ENCODE data around the gene TEPSIN.
A peak's percentile ranks its signal among the peaks of the same experiment; 100 is the strongest.

TEPSIN gene

GRCh38 chr17:81221371-81221841 lies 17.4 kb downstream of the TEPSIN start:
- DNase-seq (ENCODE audit: low spot score), result no peak

GRCh38 chr17:81219476-81220180 lies 19.2 kb downstream of the TEPSIN start:
- DNase-seq (ENCODE audit: low spot score), result no peak

DNA sequence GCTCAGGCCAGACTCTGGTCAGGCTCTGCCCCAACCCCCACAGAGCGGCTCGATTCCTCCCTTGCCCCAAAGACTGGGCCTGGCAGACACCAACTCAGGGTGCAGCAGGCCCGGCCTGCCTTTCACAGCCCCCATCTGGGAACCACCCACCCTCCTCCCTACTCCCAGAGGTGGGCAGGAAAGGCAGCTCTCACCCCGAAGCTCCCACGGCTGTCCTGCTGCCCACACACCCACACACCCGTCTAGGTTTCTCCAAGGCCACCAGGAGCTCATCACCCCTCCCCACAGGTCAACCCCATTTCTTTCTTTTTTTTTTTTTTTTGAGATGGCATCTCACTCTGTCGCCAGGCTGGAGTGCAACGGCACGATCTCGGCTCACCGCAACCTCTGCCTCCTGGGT lies 19.9 kb downstream of the TEPSIN start:
- no peak for DNase-seq (ENCODE audit: low spot score)

DNA sequence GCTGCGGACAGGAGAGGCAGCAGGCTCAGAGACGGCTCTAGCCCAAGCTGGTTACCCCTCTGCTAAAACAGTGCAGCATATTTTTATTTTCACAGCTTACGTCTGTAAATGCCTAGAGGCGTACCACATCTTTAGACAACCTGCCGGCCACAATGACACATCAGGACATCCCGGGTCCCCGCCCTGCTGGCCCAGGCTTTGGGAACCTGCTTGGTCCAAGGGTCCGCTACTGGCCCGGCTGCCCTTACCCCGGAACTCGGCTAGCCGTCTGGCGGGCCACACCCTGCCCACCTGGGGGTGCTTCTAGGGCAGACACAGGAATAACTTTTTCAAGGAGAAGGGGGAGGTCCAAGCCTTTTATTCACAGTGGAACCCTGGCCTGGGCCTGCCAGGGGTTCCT lies 20.4 kb downstream of the TEPSIN start:
- DNase-seq (ENCODE audit: low spot score), result no peak

DNA sequence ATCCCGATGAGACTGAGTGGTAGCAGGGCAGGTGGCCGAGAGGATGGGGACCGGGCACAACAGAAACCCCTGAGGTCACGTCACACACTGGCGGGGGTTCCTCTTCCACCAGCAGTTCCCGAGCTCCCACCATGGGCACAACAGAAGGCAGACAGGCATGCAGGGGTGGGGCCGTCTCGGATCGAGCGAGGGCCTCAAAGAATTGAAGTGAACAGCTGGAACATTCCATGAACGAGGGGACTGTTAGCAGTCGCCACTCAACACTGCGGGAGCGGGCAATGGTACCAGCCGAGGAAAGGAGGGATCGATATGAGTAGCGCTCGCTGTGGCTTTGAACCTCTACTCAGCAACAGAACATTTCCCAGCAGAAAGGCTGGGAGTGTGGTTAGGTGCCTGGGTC lies 21.4 kb downstream of the TEPSIN start:
- no peak for DNase-seq (ENCODE audit: low spot score)

GRCh38 chr17:81213978-81214377 lies 24.9 kb downstream of the TEPSIN start:
- DNase-seq (ENCODE audit: low spot score), result no peak

DNA sequence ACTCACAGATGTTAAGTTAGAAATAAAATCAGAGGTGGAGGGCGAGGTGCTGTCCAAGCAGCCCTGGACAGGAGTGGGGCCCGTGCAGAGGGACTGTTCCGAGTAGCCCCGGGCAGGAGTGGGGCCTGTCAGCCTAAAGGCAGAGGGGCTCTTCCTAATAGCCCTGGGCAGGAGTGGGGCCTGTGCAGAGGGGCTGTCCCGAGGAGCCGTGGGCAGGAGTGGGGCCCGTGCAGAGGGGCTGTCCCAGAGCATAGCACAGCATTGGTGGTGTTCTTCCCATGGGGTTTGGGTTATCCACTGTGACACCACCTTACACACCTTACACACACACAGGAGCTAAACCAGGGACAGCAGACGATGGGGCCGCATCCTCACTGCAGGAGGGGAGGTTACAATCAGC lies 26.5 kb downstream of the TEPSIN start:
- no peak for DNase-seq (ENCODE audit: low spot score)

- DNase-seq (ENCODE audit: low spot score), result no peak
These were observed 28.0 kb downstream of the TEPSIN start for GRCh38 chr17:81210868-81211267.

DNA sequence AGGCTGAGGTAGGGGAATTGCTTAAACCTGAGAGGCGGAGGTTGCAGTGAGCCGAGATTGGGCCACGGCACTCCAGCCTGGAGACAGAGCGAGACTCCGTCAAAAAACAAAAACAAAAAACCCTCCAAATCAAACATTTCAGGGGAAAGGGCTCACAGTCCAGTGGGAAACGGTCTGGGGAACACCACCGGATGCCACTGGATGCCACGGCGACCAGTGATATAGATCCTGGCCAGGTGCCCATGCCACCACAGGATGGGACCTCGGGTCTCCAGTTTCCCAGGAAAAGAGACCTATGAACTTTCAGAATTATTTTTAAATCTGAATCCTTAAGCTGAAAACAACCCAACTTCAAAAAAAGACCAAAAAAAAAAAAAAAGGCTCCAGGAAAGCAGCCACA lies 28.4 kb downstream of the TEPSIN start:
- no peak for DNase-seq (ENCODE audit: low spot score)

DNA sequence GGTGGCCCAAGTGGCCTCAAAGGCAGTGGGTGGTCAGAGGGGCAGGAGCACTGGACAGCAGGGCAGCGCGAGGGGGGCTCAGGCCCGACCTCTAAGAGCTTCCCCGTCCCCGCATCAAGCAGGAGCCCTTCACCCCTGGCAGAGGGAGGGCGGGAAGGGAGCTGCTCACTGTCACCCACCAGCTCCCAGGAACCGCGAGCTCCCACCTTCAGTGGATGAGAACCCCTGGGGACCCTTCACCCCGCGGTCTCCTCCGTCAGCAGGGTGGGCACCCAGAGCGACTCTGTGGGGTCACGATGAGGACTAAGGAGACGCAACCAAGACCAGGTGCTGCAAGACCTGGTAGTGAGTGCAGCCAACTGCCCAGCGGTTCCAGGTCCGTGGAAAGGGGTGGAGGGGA lies 29.7 kb downstream of the TEPSIN start:
- no peak for DNase-seq (ENCODE audit: low spot score)

GRCh38 chr17:81208651-81209050 lies 30.2 kb downstream of the TEPSIN start:
- DNase-seq (ENCODE audit: low spot score), result no peak

DNA sequence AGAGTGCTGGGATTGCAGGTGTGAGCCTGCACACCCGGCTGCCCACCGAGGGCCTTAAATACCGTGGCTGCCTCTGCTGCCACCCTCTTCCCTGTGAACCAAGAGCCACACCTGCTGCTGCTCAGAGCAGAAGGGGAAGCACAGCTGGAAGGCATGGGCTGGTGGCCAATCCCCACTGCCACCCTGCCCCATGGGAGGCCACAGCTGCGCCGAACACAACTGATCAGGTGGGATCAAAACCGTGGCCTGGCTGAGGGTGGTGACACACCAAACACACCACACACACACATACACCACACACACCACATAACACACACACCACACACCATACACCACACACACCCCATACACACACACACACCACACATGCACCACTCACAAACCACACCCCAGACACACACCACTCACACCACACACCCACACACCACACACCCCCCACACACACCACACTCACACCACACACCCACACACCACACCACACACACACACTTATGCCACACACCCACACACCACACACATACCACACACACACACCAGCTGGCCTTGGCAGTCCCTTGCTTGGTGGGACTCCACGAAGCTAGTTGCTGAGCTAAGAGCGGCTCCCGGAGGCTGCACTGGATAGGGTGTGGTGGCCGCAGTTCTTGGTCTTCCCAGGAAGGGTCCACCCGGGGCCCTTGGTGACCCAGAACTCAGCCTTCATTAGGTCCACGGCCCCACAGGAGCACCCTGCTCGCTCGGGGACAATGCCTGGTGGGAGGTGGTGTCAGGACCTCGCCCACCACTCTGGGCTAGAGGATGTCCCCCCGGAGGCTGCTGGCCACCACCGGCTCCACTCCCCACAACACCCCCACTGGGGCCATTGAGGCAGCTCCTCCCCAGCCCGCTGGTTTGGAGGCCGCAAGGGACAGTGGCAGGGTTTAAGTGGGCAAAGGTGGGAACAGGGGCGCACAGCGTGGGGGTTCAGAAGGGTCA lies 31.0 kb downstream of the TEPSIN start:
- DNase-seq (ENCODE audit: low spot score), result no peak

DNA sequence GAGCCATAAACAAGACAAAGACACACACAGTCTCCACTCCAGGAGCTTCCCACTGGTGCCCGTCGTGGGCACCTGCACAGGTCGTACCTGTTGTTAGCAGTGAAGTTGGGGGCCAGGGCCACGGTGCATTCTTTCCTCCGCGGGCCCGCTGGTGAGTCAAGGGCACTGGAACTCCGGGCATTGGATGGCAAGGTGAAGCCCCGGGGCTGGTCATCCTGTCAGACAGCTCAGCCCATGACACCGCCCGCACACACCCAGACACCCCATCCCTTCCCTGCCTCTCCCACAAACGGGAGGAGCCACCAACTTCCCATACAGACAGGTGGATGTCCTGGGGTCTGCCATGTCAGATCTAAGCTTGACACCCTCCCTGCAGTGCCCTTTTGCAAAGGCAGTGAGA lies 32.2 kb downstream of the TEPSIN start:
- DNase-seq (ENCODE audit: low spot score), result no peak

DNA sequence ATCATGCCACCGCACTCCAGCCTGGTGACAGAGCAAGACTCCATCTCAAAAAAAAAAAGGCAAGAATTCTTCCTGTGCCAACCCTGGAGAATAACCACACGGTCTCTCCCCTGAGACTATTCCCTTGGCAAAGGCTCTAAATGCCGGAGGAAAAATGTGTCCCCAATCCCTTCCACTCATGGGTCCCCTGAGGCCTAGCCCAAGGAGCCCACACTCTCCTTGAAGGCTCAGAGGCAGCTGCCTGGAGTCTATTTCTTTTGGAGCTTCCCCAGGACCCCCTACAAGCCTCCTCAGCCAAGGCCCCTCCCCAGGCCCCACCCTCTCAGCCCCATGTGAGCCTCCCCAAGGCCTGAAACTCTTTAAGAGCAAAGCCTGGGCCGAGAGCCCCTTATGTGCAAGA lies 32.7 kb downstream of the TEPSIN start:
- no peak for DNase-seq (ENCODE audit: low spot score)

- no peak for DNase-seq (ENCODE audit: low spot score)
These were observed 34.3 kb downstream of the TEPSIN start for GRCh38 chr17:81204578-81204977.

GRCh38 chr17:81203136-81203535 lies 35.7 kb downstream of the TEPSIN start:
- DNase-seq (ENCODE audit: low spot score), result no peak

GRCh38 chr17:81202318-81202717 lies 36.5 kb downstream of the TEPSIN start:
- no peak for DNase-seq (ENCODE audit: low spot score)

DNA sequence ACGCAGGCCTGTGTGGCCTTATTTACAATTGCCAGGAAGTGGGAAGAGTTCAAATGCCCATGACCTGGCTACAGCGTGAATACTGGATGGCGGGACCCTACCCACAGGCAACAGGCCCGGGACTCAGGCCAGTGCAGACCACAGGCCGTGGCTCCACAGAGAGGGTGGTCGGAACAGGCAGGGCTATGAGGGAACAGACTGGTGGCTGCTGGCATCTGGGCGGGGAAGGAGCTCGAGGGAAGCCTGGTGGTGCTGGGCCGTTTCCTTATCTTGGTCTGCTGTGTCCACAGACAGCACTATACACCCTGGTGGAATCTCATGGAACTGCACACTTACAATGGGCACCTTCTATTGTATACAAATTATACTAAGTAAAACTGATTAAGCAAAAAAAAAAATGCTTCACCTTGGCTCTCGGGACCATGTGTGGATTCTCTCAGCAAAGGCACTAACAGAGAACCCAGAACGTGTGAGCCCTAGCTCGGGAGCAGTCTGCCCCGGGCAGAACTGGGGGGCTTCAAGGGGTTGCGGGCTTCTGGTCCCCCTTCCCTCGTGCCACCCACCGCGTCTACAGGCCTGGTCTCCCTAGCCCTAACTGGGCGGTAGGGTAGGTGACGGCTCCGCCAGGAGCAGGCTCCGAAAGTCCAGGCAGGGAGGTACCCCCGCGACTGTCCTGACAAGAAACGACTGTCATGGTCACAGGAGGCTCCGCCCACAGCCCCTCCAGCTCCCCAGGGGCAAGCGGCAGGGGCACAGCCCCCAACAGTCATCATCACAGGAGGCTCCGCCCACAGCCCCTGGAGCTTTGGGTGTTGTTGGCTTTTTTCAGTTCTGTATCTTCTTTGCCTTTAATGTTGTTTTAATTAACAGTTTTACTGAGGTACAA lies 37.9 kb downstream of the TEPSIN start:
- peak; percentile 80 for DNase-seq (ENCODE audit: low spot score)

GRCh38 chr17:81200201-81200600 lies 38.7 kb downstream of the TEPSIN start:
- DNase-seq (ENCODE audit: low spot score), result no peak

DNA sequence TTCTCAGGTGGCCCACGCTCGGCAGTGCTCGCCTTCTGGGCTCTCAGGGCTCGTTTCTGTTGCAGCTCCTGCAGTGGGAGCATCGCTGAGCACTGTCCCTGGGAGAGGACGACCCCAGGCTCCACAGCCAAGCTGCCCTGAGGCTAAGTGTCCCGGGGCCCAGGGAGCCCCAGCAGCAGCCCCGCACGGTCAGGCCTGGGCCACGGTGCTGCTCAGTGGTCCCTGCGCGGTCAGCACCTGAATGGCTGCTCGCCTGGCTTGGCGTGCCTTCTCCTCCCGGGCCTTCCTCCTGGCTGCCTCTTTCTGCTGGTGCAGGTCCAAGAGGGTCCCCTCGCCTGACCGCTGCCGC lies 39.4 kb downstream of the TEPSIN start:
- DNase-seq (ENCODE audit: low spot score), result no peak

DNA sequence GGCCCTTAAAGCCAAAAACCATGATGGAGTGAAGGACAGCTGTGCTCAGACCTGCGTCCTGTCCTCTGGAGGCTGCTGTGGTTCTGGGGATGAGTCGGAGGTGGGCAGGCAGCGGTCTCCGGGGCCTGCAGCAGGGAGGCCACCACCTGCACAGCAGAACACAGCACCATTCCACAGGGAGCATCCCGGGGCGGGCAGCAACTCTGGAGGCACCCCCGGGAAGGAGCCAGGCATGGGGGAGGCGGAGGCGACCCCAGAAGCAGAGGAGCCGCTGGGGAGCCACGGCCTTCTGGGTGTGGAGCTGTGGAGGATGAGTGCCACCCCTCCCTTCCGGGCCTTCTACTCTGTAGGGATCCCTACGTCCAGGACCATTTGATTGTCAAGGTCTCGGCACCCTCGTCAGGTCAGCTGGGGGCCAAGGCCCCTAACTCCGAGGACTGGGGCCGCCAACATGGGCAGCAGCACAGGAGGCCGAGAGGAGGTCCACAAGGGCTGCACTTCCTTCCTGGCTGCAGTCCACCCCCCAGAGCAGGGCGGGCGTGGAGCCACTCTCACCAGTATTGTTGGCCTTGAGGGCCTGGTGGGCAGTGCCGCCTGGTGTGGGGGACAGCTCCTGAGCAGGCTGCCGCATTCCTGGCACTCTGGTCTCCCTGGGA lies 39.9 kb downstream of the TEPSIN start:
- no peak for DNase-seq (ENCODE audit: low spot score)

Data from pons (tissue), 1 donor.